ENCODE measurements around the gene ZNF224. TPM values are rescaled to one million over a fixed set of nuclear protein-coding genes. Genes with fewer than 3 reads are reported as not detected.

Gene ZNF224
- total and polyA plus RNA-seq, 2 of the 13 experiments (the other 11 are each of a cell fraction or from before 2014, with no cell fraction given), result 13.0 to 16.1 TPM

- TF ChIP-seq CEBPZ (IDR thresholded peaks at IDR 0.05; ENCODE audit: low read length) (no peak), SALL1 (CRISPR knock-in tag; IDR thresholded peaks at IDR 0.05) (peak; percentile 50; the same call in 1 of the 2 replicates), CREB1 (IDR thresholded peaks at IDR 0.05) (no peak), CREB1 (CRISPR knock-in tag; IDR thresholded peaks at IDR 0.05) (peak; percentile 90), ZNF790 (CRISPR knock-in tag; IDR thresholded peaks at IDR 0.05; ENCODE audit: borderline replicate concordance) (no peak), HNRNPUL1 (IDR thresholded peaks at IDR 0.05; ENCODE audit: low read depth, low read length) (no peak), MTA3 (CRISPR knock-in tag; IDR thresholded peaks at IDR 0.05) (no peak), MEIS2 (CRISPR knock-in tag; IDR thresholded peaks at IDR 0.05) (peak; percentile 48; the same call in 1 of the 2 replicates), ZSCAN29 (CRISPR knock-in tag; conservative IDR thresholded peaks at IDR 0.05) (peak; percentile 77; the same call in 1 of the 2 replicates), TBX2 (CRISPR knock-in tag; IDR thresholded peaks at IDR 0.05; ENCODE audit: borderline replicate concordance) (peak; percentile 73), SMC3 (IDR thresholded peaks at IDR 0.05; ENCODE audit: low read length) (peak; percentile 9; the same call in 1 of the 2 replicates), MIER3 (CRISPR knock-in tag; IDR thresholded peaks at IDR 0.05; ENCODE audit: borderline replicate concordance) (peak; percentile 69; the same call in 1 of the 2 replicates)
- TF ChIP-seq, protein P1, sequence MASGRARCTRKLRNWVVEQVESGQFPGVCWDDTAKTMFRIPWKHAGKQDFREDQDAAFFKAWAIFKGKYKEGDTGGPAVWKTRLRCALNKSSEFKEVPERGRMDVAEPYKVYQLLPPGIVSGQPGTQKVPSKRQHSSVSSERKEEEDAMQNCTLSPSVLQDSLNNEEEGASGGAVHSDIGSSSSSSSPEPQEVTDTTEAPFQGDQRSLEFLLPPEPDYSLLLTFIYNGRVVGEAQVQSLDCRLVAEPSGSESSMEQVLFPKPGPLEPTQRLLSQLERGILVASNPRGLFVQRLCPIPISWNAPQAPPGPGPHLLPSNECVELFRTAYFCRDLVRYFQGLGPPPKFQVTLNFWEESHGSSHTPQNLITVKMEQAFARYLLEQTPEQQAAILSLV (CRISPR knock-in tag; IDR thresholded peaks at IDR 0.05; ENCODE audit: borderline replicate concordance), result peak; percentile 41; the same call in 1 of the 2 replicates
- TF ChIP-seq, protein P2, sequence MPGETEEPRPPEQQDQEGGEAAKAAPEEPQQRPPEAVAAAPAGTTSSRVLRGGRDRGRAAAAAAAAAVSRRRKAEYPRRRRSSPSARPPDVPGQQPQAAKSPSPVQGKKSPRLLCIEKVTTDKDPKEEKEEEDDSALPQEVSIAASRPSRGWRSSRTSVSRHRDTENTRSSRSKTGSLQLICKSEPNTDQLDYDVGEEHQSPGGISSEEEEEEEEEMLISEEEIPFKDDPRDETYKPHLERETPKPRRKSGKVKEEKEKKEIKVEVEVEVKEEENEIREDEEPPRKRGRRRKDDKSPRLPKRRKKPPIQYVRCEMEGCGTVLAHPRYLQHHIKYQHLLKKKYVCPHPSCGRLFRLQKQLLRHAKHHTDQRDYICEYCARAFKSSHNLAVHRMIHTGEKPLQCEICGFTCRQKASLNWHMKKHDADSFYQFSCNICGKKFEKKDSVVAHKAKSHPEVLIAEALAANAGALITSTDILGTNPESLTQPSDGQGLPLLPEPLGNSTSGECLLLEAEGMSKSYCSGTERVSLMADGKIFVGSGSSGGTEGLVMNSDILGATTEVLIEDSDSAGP (CRISPR knock-in tag; IDR thresholded peaks at IDR 0.05; ENCODE audit: borderline replicate concordance), result peak; percentile 45; the same call in 1 of the 2 replicates
- TF ChIP-seq, protein P3, sequence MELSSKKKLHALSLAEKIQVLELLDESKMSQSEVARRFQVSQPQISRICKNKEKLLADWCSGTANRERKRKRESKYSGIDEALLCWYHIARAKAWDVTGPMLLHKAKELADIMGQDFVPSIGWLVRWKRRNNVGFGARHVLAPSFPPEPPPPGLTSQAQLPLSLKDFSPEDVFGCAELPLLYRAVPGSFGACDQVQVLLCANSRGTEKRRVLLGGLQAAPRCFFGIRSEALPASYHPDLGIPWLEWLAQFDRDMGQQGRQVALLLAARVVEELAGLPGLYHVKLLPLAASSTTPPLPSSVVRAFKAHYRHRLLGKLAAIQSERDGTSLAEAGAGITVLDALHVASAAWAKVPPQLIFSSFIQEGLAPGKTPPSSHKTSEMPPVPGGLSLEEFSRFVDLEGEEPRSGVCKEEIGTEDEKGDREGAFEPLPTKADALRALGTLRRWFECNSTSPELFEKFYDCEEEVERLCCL (CRISPR knock-in tag; IDR thresholded peaks at IDR 0.05; ENCODE audit: borderline replicate concordance), result no peak
- TF ChIP-seq, protein P4, sequence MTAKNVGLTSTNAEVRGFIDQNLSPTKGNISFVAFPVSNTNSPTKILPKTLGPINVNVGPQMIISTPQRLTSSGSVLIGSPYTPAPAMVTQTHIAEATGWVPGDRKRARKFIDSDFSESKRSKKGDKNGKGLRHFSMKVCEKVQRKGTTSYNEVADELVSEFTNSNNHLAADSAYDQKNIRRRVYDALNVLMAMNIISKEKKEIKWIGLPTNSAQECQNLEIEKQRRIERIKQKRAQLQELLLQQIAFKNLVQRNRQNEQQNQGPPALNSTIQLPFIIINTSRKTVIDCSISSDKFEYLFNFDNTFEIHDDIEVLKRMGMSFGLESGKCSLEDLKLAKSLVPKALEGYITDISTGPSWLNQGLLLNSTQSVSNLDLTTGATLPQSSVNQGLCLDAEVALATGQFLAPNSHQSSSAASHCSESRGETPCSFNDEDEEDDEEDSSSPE (CRISPR knock-in tag; IDR thresholded peaks at IDR 0.05), result no peak
These were observed 42.3 kb upstream of the ZNF224 start, which contains the start of gene ZNF223 (continued) for GRCh38 chr19:44051650-44052402.

Data from HepG2 (cell line).